Measurements from ENCODE around the gene KDSR.
"Not testable (repeated sequence)": the region's sequence is repeated elsewhere in the genome, so short reads cannot be mapped to it uniquely, and the experiment has no call there.

The KDSR gene

GRCh38 chr18:63363951-63364350, 3.1 kb downstream of the KDSR start:
- DNase-seq, result no peak

- DNase-seq, result not testable (repeated sequence)
Observed at GRCh38 chr18:63363420-63363819, 3.6 kb downstream of the KDSR start.

- no peak for DNase-seq
Observed at GRCh38 chr18:63356272-63356896, 10.6 kb downstream of the KDSR start.

- DNase-seq, result no peak
Observed at GRCh38 chr18:63350230-63350629, 16.8 kb downstream of the KDSR start.

GRCh38 chr18:63348508-63349136, 18.4 kb downstream of the KDSR start:
- DNase-seq, result no peak

- no peak for DNase-seq
Observed at GRCh38 chr18:63346480-63347183, 20.4 kb downstream of the KDSR start.

GRCh38 chr18:63346031-63346430, 21.0 kb downstream of the KDSR start:
- no peak for DNase-seq

GRCh38 chr18:63344918-63345317, 22.1 kb downstream of the KDSR start:
- DNase-seq, result no peak

GRCh38 chr18:63344263-63344662, 22.7 kb downstream of the KDSR start:
- no peak for DNase-seq

GRCh38 chr18:63342206-63342605, 24.8 kb downstream of the KDSR start:
- no peak for DNase-seq

- peak; percentile 69 for DNase-seq
Observed at GRCh38 chr18:63339920-63340484, 27.0 kb downstream of the KDSR start.

- no peak for DNase-seq
Observed at GRCh38 chr18:63336366-63337099, 30.5 kb downstream of the KDSR start.

GRCh38 chr18:63331105-63331504, 35.9 kb downstream of the KDSR start:
- DNase-seq, result no peak

- no peak for DNase-seq
Observed at GRCh38 chr18:63329431-63330145, 37.4 kb downstream of the KDSR start.

GRCh38 chr18:63326011-63326410, 41.0 kb downstream of the KDSR start:
- no peak for DNase-seq

GRCh38 chr18:63325086-63325686, 41.8 kb downstream of the KDSR start:
- DNase-seq, result no peak

- peak; percentile 81 for DNase-seq
Observed at GRCh38 chr18:63322908-63323634, 43.9 kb downstream of the KDSR start.

GRCh38 chr18:63322206-63322605, 44.8 kb downstream of the KDSR start:
- DNase-seq, result no peak

- no peak for DNase-seq
Observed at GRCh38 chr18:63321291-63321690, 45.7 kb downstream of the KDSR start.

GRCh38 chr18:63320975-63321265, 46.1 kb downstream of the KDSR start:
- no peak for DNase-seq

- DNase-seq, result peak; percentile 78
Observed at GRCh38 chr18:63320123-63320974, 46.7 kb downstream of the KDSR start.
